ENCODE results near the gene LY6G6D. TPM values are rescaled to one million over a fixed set of nuclear protein-coding genes. Genes with fewer than 3 reads are reported as not detected.

The LY6G6D gene
- total and polyA plus RNA-seq, 2 of the 13 experiments (the other 11 are each of a cell fraction or from before 2014, with no cell fraction given), result not detected

GRCh38 chr6:31729979-31730630 lies 15.0 kb downstream of the LY6G6D start:
- in situ Hi-C loops (cut with HindIII; ENCODE audit: extremely low pct_ligation_motif_present, low pct_unique_long_range_greater_than_20kb), result loop anchor here (5.0 kb wide), 1 partner anchor 37 kb away; no protein-coding TSS in a partner anchor
- FAIRE-seq, result no peak
- ChIA-PET POLR2A (interaction anchor here (0.6 to 11.3 kb wide), 31 partner anchors 9 to 222 kb away, joined by 3 to 279 read pairs (median 5); partner anchors contain the start of genes ABHD16A, BAG6, C6orf47 and CLIC1), CTCF (ENCODE audit: low intra/inter-chr PET ratio, low total read pairs) (interaction anchor here (0.8 to 4.2 kb wide), 5 partner anchors 9 to 100 kb away, joined by 4 to 74 read pairs (median 4); partner anchors contain the start of gene MSH5)
- peaks cover 57% of the 10 kb centered on the region for H3K4me1 ChIP-seq (ENCODE audit: insufficient read depth, low read length)
- H3K4me3 ChIP-seq (replicated peaks in 1 of 3; ENCODE audit: insufficient read depth in 1 of 3, low read depth in 2 of 3, low read length in 3 of 3), result peak overlapping the region; percentile 60 to 79 (median 72)
- H3K9me3 ChIP-seq (ENCODE audit: low read length), result no peaks in the 10 kb centered on the region
- no peaks in the 10 kb centered on the region; a peak in 1 of 5 replicates for H3K27me3 ChIP-seq (ENCODE audit: control insufficient read depth in 1 of 2, insufficient read depth in 2 of 2, low read length in 2 of 2)
- peaks cover 21% of the 10 kb centered on the region for H3K79me2 ChIP-seq (ENCODE audit: insufficient read depth, low read length)
- intact Hi-C loops (cut with micrococcal nuclease; ENCODE audit: unreplicated experiment), result loop anchor here (1.0 kb wide), 2 partner anchors 7 to 39 kb away; no protein-coding TSS in a partner anchor
- H3K36me3 ChIP-seq (replicated peaks in 1 of 2; ENCODE audit: control insufficient read depth in 1 of 2, insufficient read depth in 2 of 2, low read length in 2 of 2), result peaks cover 24 to 42% of the 10 kb centered on the region in 2 experiments
- no TSS peak for BruUV-seq (replicated peaks)
- 72% methylated on average over 22 of the region's 46 CpGs for WGBS (ENCODE audit: low lambda C conversion rate)
- H2AFZ ChIP-seq (ENCODE audit: low read length), result no peak overlapping the region
- H3K27ac ChIP-seq (ENCODE audit: extremely low read length, insufficient read depth, low read length), result peak overlapping the region; percentile 72
- peaks cover 33% of the 10 kb centered on the region; the same call in 1 of the 2 replicates for H4K20me1 ChIP-seq (ENCODE audit: insufficient read depth, low read length)
- peak; percentile 36 for DNase-seq (ENCODE audit: low spot score)
- H3K4me2 ChIP-seq (ENCODE audit: low read depth, low read length), result peak overlapping the region; percentile 86
- peak overlapping the region; percentile 65 for H3K9ac ChIP-seq (ENCODE audit: insufficient read depth, low read depth, low read length)
- ATAC-seq, result peak; percentile 20
- TF ChIP-seq MXD1 (CRISPR knock-in tag; IDR thresholded peaks at IDR 0.05), result peak; percentile 25; the same call in 1 of the 2 replicates
- no peak; the same call in 1 of the 2 replicates for TF ChIP-seq ZNF574 (CRISPR knock-in tag; IDR thresholded peaks at IDR 0.05)
- 0 out of 2 replicates have a peak, but pooled peaks have one; percentile 43 for TF ChIP-seq REL (CRISPR knock-in tag; conservative IDR thresholded peaks at IDR 0.05)
- TF ChIP-seq CCAR2 (optimal IDR thresholded peaks at IDR 0.05; ENCODE audit: low read depth, low read length), result no peak
- no peak for TF ChIP-seq SPEN (CRISPR knock-in tag; IDR thresholded peaks at IDR 0.05; ENCODE audit: low read depth)
- no peak for TF ChIP-seq TRAFD1 (CRISPR knock-in tag; IDR thresholded peaks at IDR 0.05; ENCODE audit: borderline replicate concordance)
- no peak for TF ChIP-seq SUZ12 (IDR thresholded peaks at IDR 0.05; ENCODE audit: low read depth, low read length)
- 0 out of 2 replicates have a peak, but pooled peaks have one; percentile 9 for TF ChIP-seq MAZ (IDR thresholded peaks at IDR 0.05; ENCODE audit: borderline replicate concordance, low read depth, low read length)
- peak; percentile 71; the same call in 1 of the 2 replicates for TF ChIP-seq MAZ (CRISPR knock-in tag; IDR thresholded peaks at IDR 0.05; ENCODE audit: low read depth)
- TF ChIP-seq ZNF629 (CRISPR knock-in tag; conservative IDR thresholded peaks at IDR 0.05), result no peak
- peak; percentile 82; the same call in 1 of the 2 replicates for TF ChIP-seq SNRNP70 (IDR thresholded peaks at IDR 0.05; ENCODE audit: low read depth, low read length)
- no peak for TF ChIP-seq ZNF20 (CRISPR knock-in tag; IDR thresholded peaks at IDR 0.05)
- TF ChIP-seq MEIS2 (CRISPR knock-in tag; IDR thresholded peaks at IDR 0.05), result 0 out of 2 replicates have a peak, but pooled peaks have one; percentile 43
- no peak; the same call in 1 of the 2 replicates for TF ChIP-seq KDM5B (CRISPR knock-in tag; IDR thresholded peaks at IDR 0.05; ENCODE audit: borderline replicate concordance)
- TF ChIP-seq ARHGAP35 (CRISPR knock-in tag; IDR thresholded peaks at IDR 0.05; ENCODE audit: borderline replicate concordance), result peak; percentile 36; the same call in 1 of the 2 replicates
- TF ChIP-seq ZNF44 (CRISPR knock-in tag; IDR thresholded peaks at IDR 0.05), result no peak
- TF ChIP-seq ZNF749 (CRISPR knock-in tag; IDR thresholded peaks at IDR 0.05; ENCODE audit: borderline replicate concordance), result no peak
- peak; percentile 50 for TF ChIP-seq PRPF4 (IDR thresholded peaks at IDR 0.05; ENCODE audit: low read depth, low read length, poor library complexity, severe bottlenecking)

All from HepG2 (cell line).